ENCODE results near the gene SLC25A6. TPM values are rescaled to one million over a fixed set of nuclear protein-coding genes. Genes with fewer than 3 reads are reported as not detected.

The SLC25A6 gene
- total and polyA plus RNA-seq, 2 of the 13 experiments (the other 11 are each of a cell fraction or from before 2014, with no cell fraction given): 138 to 581 TPM

DNA sequence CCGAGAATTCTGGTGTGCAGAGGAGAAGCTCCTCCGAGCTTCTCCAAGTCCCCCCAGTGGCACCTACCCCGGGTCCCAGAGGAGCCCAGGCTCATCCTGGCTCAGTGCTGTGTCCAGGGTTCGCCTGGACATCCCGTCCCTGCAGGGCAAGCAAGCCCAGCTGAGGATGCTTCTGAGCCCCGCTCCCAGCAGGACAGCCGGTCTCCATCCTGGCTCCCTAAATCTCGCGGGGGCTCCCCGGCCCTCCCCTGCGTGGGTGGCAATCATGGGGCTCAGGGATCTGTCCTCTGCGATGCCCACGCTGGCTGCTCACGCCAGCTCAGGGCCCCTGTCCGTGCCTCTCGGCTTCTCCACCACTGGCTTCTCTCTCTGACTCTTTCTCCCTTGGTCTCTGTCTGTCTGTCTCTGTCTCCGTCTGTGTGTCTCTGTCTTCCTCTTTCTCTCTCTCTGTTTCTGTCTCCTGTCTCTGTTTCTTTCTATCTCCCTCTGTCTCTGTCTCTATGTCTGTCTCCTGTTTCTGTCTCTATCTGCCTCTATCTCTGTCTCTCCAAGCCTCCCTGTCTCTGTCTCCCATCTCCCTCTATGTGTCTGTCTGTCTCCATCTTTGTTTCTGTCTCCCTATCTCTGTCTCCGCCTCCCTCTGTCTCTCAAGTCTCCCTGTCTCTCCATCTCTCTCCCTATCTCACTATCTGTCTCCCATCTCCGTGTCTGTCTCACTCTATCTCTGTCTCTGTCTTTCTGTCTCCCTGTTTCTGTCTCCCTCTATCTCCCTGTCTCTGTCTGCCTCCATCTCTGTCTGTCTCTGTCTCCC is 27.8 kb upstream of the SLC25A6 start:
- Histone ChIP-seq H3K4me2 (ENCODE audit: low read depth, low read length) (no peak overlapping the region), H3K4me1 (ENCODE audit: insufficient read depth, low read length) (peaks cover 12% of the 10 kb centered on the region), H3K9me3 (ENCODE audit: low read length) (peaks cover 16% of the 10 kb centered on the region; the same call in 1 of the 2 replicates), H3K36me3 (replicated peaks in 1 of 2; ENCODE audit: control insufficient read depth in 1 of 2, insufficient read depth in 2 of 2, low read length in 2 of 2) (peaks cover 9 to 13% of the 10 kb centered on the region in 2 experiments; a peak in 4 of 5 replicates), H3K4me3 (replicated peaks in 1 of 3; ENCODE audit: insufficient read depth in 1 of 3, low read depth in 2 of 3, low read length in 3 of 3) (no peak overlapping the region), H3K9ac (ENCODE audit: insufficient read depth, low read depth, low read length) (no peak overlapping the region), H3K27me3 (ENCODE audit: control insufficient read depth in 1 of 2, insufficient read depth in 2 of 2, low read length in 2 of 2) (no peaks in the 10 kb centered on the region), H3K27ac (ENCODE audit: extremely low read length, insufficient read depth, low read length) (no peak overlapping the region), H2AFZ (ENCODE audit: low read length) (no peak overlapping the region), H4K20me1 (ENCODE audit: insufficient read depth, low read length) (peaks cover 3% of the 10 kb centered on the region; the same call in 1 of the 2 replicates), H3K79me2 (ENCODE audit: insufficient read depth, low read length) (no peaks in the 10 kb centered on the region)
- DNase-seq (ENCODE audit: low spot score): no peak
- TF ChIP-seq ZNF414 (CRISPR knock-in tag; IDR thresholded peaks at IDR 0.05) (no peak), POLR2G (IDR thresholded peaks at IDR 0.05; ENCODE audit: low read depth, low read length) (peak; percentile 8; the same call in 1 of the 2 replicates), KMT2B (CRISPR knock-in tag; IDR thresholded peaks at IDR 0.05) (no peak), RBM22 (optimal IDR thresholded peaks at IDR 0.05; ENCODE audit: low read length) (peak; percentile 66), ZNF768 (CRISPR knock-in tag; IDR thresholded peaks at IDR 0.05) (peak; percentile 25; the same call in 1 of the 2 replicates), AGO1 (IDR thresholded peaks at IDR 0.05; ENCODE audit: low read depth, low read length, poor library complexity, severe bottlenecking) (peak; percentile 98), AGO2 (optimal IDR thresholded peaks at IDR 0.05; ENCODE audit: low read depth, low read length) (peak; percentile 89), ZNF672 (CRISPR knock-in tag; IDR thresholded peaks at IDR 0.05) (no peak), HNRNPLL (IDR thresholded peaks at IDR 0.05; ENCODE audit: low read depth, low read length, poor library complexity, severe bottlenecking) (peak; percentile 15), BHLHE40 (IDR thresholded peaks at IDR 0.05; ENCODE audit: low read length) (no peak)
- intact Hi-C loops (cut with micrococcal nuclease; ENCODE audit: unreplicated experiment) (no loop called here), in situ Hi-C loops (cut with HindIII; ENCODE audit: extremely low pct_ligation_motif_present, low pct_unique_long_range_greater_than_20kb) (no loop called here)
- no TSS peak for BruUV-seq (replicated peaks)
- no peak for FAIRE-seq
- ATAC-seq: peak; percentile 9
- 92% methylated on average over 14 of the region's 19 CpGs for WGBS (ENCODE audit: low lambda C conversion rate)
- POLR2A ChIA-PET: no interaction called here
- CTCF ChIA-PET (ENCODE audit: low intra/inter-chr PET ratio, low total read pairs): no interaction called here
